ENCODE results near the gene STK35. TPM values are rescaled to one million over a fixed set of nuclear protein-coding genes. Genes with fewer than 3 reads are reported as not detected.

The STK35 gene
- total and polyA plus RNA-seq, 9 of the 15 experiments (the other 6 are each of a cell fraction or from before 2014, with no cell fraction given), result 1.0 to 11.0 (median 6.3) TPM

DNA sequence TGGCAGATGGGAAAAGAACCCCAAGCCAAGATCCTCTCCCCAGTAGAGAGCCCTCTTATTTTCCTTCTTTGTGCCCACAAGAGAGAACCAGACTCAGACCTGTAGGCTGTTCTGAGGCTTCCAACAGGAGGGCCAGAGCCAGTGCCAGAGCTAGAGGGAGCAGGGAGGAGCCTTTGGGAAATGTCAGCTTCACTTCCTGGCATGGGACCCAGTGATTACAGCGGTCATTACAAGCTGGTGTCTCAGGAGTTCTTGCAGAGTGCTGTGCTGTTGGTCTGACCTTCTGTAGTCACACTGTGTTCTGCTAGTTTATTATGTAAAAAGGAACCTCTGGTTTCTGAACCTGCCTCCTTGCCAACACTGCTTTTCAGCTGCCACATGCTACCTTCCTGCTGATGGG is 38.9 kb downstream of the STK35 start:
- Histone ChIP-seq H4K20me1 (replicated peaks; ENCODE audit: control insufficient read depth, insufficient read depth, low read length) (peaks cover 13% of the 10 kb centered on the region), H3K4me1 (replicated peaks in 1 of 2; ENCODE audit: control insufficient read depth in 2 of 2, insufficient read depth in 2 of 2, low read length in 2 of 2) (no peaks in the 10 kb centered on the region), H3K27me3 (ENCODE audit: control insufficient read depth in 2 of 2, insufficient read depth in 2 of 2, low read length in 2 of 2) (no peaks in the 10 kb centered on the region), H3K27ac (ENCODE audit: extremely low read depth, low read depth, low read length) (no peak overlapping the region), H3K79me2 (ENCODE audit: control insufficient read depth, insufficient read depth, low read length) (no peaks in the 10 kb centered on the region), H3K9me3 (replicated peaks; ENCODE audit: control insufficient read depth, insufficient read depth, low read depth, low read length) (no peaks in the 10 kb centered on the region), H3K9ac (ENCODE audit: insufficient read depth in 1 of 2, low read depth in 2 of 2, low read length in 2 of 2) (no peak overlapping the region), H3K36me3 (ENCODE audit: control insufficient read depth, insufficient read depth, low read length) (peaks cover 4% of the 10 kb centered on the region; the same call in 1 of the 3 replicates), H3K4me2 (ENCODE audit: insufficient read depth, low read length) (no peak overlapping the region), H3K4me3 (no peak overlapping the region), H2AFZ (ENCODE audit: low read depth, low read length) (no peak overlapping the region), H3K9me1 (ENCODE audit: control insufficient read depth, insufficient read depth, low read length) (no peaks in the 10 kb centered on the region)
- ChIA-PET POLR2A (interaction anchor here (0.7 kb wide), 1 partner anchor 8 kb away, joined by 3 read pairs; no protein-coding TSS in a partner anchor), CTCF (ENCODE audit: low intra/inter-chr PET ratio) (no interaction called here)
- DNase-seq (ENCODE audit: extremely low read depth in 1 of 4, low spot score in 3 of 4), result no peak
- in situ Hi-C loops (cut with MboI) (no loop called here), intact Hi-C loops (cut with micrococcal nuclease) (no loop called here)
- FAIRE-seq, result no peak
- 100% methylated on average over 1 of the region's 1 CpG for WGBS (ENCODE audit: insufficient coverage, low coverage, missing lambda C conversion rate)
- BruUV-seq (replicated peaks), result no TSS peak
- no peak for ATAC-seq
- no peak for TF ChIP-seq NFIX (CRISPR knock-in tag; IDR thresholded peaks at IDR 0.05; ENCODE audit: low read depth)
- no peak for TF ChIP-seq ZNF174 (CRISPR knock-in tag; IDR thresholded peaks at IDR 0.05)
- no peak for TF ChIP-seq PTRF (tag; IDR thresholded peaks at IDR 0.05)
- TF ChIP-seq, protein P1, sequence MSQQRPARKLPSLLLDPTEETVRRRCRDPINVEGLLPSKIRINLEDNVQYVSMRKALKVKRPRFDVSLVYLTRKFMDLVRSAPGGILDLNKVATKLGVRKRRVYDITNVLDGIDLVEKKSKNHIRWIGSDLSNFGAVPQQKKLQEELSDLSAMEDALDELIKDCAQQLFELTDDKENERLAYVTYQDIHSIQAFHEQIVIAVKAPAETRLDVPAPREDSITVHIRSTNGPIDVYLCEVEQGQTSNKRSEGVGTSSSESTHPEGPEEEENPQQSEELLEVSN (IDR thresholded peaks at IDR 0.05; ENCODE audit: borderline replicate concordance in 1 of 2, extremely low read depth in 1 of 2, insufficient read depth in 1 of 2, insufficient read length in 1 of 2, low read depth in 1 of 2, low read length in 1 of 2, poor library complexity in 1 of 2, severe bottlenecking in 1 of 2), result no peak
- no peak for TF ChIP-seq NR2F6 (CRISPR knock-in tag; IDR thresholded peaks at IDR 0.05)
- TF ChIP-seq SMARCA4 (IDR thresholded peaks at IDR 0.05), result no peak
- no peak for TF ChIP-seq ELF4 (CRISPR knock-in tag; IDR thresholded peaks at IDR 0.05)
- TF ChIP-seq, protein P2, sequence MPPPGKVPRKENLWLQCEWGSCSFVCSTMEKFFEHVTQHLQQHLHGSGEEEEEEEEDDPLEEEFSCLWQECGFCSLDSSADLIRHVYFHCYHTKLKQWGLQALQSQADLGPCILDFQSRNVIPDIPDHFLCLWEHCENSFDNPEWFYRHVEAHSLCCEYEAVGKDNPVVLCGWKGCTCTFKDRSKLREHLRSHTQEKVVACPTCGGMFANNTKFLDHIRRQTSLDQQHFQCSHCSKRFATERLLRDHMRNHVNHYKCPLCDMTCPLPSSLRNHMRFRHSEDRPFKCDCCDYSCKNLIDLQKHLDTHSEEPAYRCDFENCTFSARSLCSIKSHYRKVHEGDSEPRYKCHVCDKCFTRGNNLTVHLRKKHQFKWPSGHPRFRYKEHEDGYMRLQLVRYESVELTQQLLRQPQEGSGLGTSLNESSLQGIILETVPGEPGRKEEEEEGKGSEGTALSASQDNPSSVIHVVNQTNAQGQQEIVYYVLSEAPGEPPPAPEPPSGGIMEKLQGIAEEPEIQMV (tag; conservative IDR thresholded peaks at IDR 0.05; ENCODE audit: low read depth), result no peak
- no peak for TF ChIP-seq ZNF780A (CRISPR knock-in tag; IDR thresholded peaks at IDR 0.05)
- TF ChIP-seq L3MBTL2 (IDR thresholded peaks at IDR 0.05), result no peak
- TF ChIP-seq, protein P3, sequence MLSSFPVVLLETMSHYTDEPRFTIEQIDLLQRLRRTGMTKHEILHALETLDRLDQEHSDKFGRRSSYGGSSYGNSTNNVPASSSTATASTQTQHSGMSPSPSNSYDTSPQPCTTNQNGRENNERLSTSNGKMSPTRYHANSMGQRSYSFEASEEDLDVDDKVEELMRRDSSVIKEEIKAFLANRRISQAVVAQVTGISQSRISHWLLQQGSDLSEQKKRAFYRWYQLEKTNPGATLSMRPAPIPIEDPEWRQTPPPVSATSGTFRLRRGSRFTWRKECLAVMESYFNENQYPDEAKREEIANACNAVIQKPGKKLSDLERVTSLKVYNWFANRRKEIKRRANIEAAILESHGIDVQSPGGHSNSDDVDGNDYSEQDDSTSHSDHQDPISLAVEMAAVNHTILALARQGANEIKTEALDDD (IDR thresholded peaks at IDR 0.05), result no peak
- TF ChIP-seq, protein P4, sequence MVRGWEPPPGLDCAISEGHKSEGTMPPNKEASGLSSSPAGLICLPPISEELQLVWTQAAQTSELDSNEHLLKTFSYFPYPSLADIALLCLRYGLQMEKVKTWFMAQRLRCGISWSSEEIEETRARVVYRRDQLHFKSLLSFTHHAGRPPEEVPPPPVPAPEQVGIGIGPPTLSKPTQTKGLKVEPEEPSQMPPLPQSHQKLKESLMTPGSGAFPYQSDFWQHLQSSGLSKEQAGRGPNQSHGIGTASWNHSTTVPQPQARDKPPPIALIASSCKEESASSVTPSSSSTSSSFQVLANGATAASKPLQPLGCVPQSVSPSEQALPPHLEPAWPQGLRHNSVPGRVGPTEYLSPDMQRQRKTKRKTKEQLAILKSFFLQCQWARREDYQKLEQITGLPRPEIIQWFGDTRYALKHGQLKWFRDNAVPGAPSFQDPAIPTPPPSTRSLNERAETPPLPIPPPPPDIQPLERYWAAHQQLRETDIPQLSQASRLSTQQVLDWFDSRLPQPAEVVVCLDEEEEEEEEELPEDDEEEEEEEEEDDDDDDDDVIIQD (CRISPR knock-in tag; IDR thresholded peaks at IDR 0.05), result no peak
- TF ChIP-seq, protein P5, sequence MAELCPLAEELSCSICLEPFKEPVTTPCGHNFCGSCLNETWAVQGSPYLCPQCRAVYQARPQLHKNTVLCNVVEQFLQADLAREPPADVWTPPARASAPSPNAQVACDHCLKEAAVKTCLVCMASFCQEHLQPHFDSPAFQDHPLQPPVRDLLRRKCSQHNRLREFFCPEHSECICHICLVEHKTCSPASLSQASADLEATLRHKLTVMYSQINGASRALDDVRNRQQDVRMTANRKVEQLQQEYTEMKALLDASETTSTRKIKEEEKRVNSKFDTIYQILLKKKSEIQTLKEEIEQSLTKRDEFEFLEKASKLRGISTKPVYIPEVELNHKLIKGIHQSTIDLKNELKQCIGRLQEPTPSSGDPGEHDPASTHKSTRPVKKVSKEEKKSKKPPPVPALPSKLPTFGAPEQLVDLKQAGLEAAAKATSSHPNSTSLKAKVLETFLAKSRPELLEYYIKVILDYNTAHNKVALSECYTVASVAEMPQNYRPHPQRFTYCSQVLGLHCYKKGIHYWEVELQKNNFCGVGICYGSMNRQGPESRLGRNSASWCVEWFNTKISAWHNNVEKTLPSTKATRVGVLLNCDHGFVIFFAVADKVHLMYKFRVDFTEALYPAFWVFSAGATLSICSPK (IDR thresholded peaks at IDR 0.05; ENCODE audit: borderline replicate concordance), result no peak
- TF ChIP-seq NELFE (IDR thresholded peaks at IDR 0.05; ENCODE audit: insufficient read depth, insufficient read length), result no peak
- no peak for TF ChIP-seq SIX5 (IDR thresholded peaks at IDR 0.05; ENCODE audit: borderline replicate concordance in 1 of 2, insufficient read depth in 1 of 2, low read depth in 1 of 2, low read length in 2 of 2)
- TF ChIP-seq STAT5A (IDR thresholded peaks at IDR 0.05; ENCODE audit: borderline replicate concordance, low read length), result no peak
